B cell (primary cell): Measurements from ENCODE around the gene ENAM. TPM values are rescaled to one million over a fixed set of nuclear protein-coding genes. Genes with fewer than 3 reads are reported as not detected.

Experiments
- ATAC-seq: fragments of 200-7000 bp; cut with Tn5 transposase; one replicate; pipeline ENCODE4 v1.10.0; 2021; ENCODE audit warnings: low read depth, mild to moderate bottlenecking, moderate number of reproducible peaks, moderate library complexity
- CTCF ChIA-PET: fragments of 350-600 bp; sonication (Branson Sonifier 250); formaldehyde crosslinking; loops from one replicate; lab custom pipeline; 2021; ENCODE audit warnings: antibody characterized with exemption, inconsistent platforms; lab: Charles Lee
- POLR2A ChIA-PET: fragments of 350-600 bp; sonication (Branson Sonifier 250); formaldehyde crosslinking; loops from one replicate; lab custom pipeline; 2021; ENCODE audit warnings: antibody characterized with exemption; lab: Charles Lee
- DNase-seq: peaks from one replicate; pipeline ENCODE4 v3.0.0; 2013
- H2AFZ ChIP-seq: 2 replicates; pipeline ENCODE4 v1.6.1; 2012; ENCODE audit warnings: mild to moderate bottlenecking, low read depth, low read length; ENCODE audit not compliant: insufficient read depth, poor library complexity, severe bottlenecking
- H3K27ac ChIP-seq, 2 donors: 1 replicate in 1 of 2; 2 replicates in 1 of 2; pipeline ENCODE4 v1.5.1; 2012 to 2013; ENCODE audit warnings: low read length in 2 of 2, mild to moderate bottlenecking in 2 of 2, moderate library complexity in 1 of 2
- H3K27me3 ChIP-seq, 4 experiments: fragments of 200-600 bp in 1 of 4; sonication (generic) in 1 of 4; replicated peaks in 1 of 4; 1 replicate in 2 of 4; 2 replicates in 2 of 4; pipeline versions ENCODE4 v1.6.1 to v1.7.0; 2013 to 2016; ENCODE audit warnings: low read length in 3 of 4, mild to moderate bottlenecking in 2 of 4, mixed read lengths in 1 of 4, moderate library complexity in 1 of 4; ENCODE audit not compliant: insufficient read depth in 4 of 4, control insufficient read depth in 3 of 4; ENCODE audit errors: control extremely low read depth in 1 of 4
- H3K36me3 ChIP-seq, 2 experiments: replicated peaks in 1 of 2; 1 replicate in 1 of 2; 2 replicates in 1 of 2; pipeline versions ENCODE4 v1.6.1 to v1.7.1; 2013; ENCODE audit warnings: low read length in 1 of 2; ENCODE audit not compliant: insufficient read depth in 2 of 2, control insufficient read depth in 1 of 2; ENCODE audit errors: control extremely low read depth in 1 of 2, extremely low read depth in 1 of 2
- H3K4me1 ChIP-seq, 2 donors: fragments of 200-600 bp in 1 of 2; sonication (generic) in 1 of 2; 1 replicate in 1 of 2; 2 replicates in 1 of 2; pipeline versions ENCODE4 v1.5.1 to v1.6.1; 2013 to 2017; ENCODE audit warnings: low read length in 2 of 2; ENCODE audit not compliant: control insufficient read depth in 2 of 2, insufficient read depth in 2 of 2
- H3K4me2 ChIP-seq: replicated peaks from 2 replicates; pipeline ENCODE3; 2012; ENCODE audit warnings: mild to moderate bottlenecking, low read depth, low read length; ENCODE audit not compliant: poor library complexity, severe bottlenecking
- H3K4me3 ChIP-seq, 5 experiments: fragments of 200-600 bp in 1 of 5; sonication (generic) in 1 of 5; 1 replicate in 3 of 5; 2 replicates in 2 of 5; pipeline versions ENCODE4 v1.5.1 to v1.7.0; 2011 to 2016; ENCODE audit warnings: low read length in 4 of 5, mild to moderate bottlenecking in 4 of 5, low read depth in 2 of 5, control low read depth in 1 of 5, moderate library complexity in 1 of 5; ENCODE audit not compliant: insufficient read depth in 1 of 5; ENCODE audit errors: control extremely low read depth in 1 of 5, extremely low read depth in 1 of 5
- H3K79me2 ChIP-seq: fragments of 200-600 bp; sonication (generic); one replicate; pipeline ENCODE4 v1.6.0; 2016; ENCODE audit warnings: low read length; ENCODE audit not compliant: control insufficient read depth, insufficient read depth
- H3K9ac ChIP-seq: fragments of 200-600 bp; sonication (generic); 2 replicates; pipeline ENCODE4 v1.6.1; 2017; ENCODE audit warnings: mild to moderate bottlenecking, low read length, moderate library complexity
- H3K9me3 ChIP-seq, 3 donors: one replicate each; pipeline versions ENCODE4 v1.6.1 to v1.7.1; 2013; ENCODE audit warnings: low read length in 2 of 3; ENCODE audit not compliant: control insufficient read depth in 2 of 3, insufficient read depth in 1 of 3; ENCODE audit errors: control extremely low read depth in 1 of 3
- H4K20me1 ChIP-seq: 2 replicates; pipeline ENCODE4 v1.6.0; 2012; ENCODE audit warnings: mild to moderate bottlenecking, low read length; ENCODE audit not compliant: insufficient read depth, control insufficient read depth, poor library complexity, severe bottlenecking
- H3K27ac Mint-ChIP-seq: one replicate; pipeline ENCODE4 v1.8.0; 2021; ENCODE audit warnings: mixed read lengths
- H3K27me3 Mint-ChIP-seq: one replicate; pipeline ENCODE4 v1.8.0; 2021; ENCODE audit warnings: mixed read lengths
- H3K4me1 Mint-ChIP-seq: one replicate; pipeline ENCODE4 v1.8.0; 2021; ENCODE audit warnings: mixed read lengths
- H3K4me3 Mint-ChIP-seq: one replicate; pipeline ENCODE4 v1.8.0; 2021; ENCODE audit warnings: mixed read lengths
- H3K9me3 Mint-ChIP-seq: one replicate; pipeline ENCODE4 v1.8.0; 2022; ENCODE audit warnings: mixed read lengths; ENCODE audit not compliant: insufficient read depth
- CTCF ChIP-seq: fragments of 200-600 bp; IDR thresholded peaks from one replicate; pipeline ENCODE4 v1.8.0; 2022; ENCODE audit warnings: antibody characterized with exemption, mild to moderate bottlenecking
- EZH2 ChIP-seq: IDR thresholded peaks from 2 replicates; pipeline ENCODE4 v1.6.1; 2012; ENCODE audit warnings: borderline replicate concordance, low read depth, mild to moderate bottlenecking, moderate library complexity, low read length; ENCODE audit not compliant: insufficient read depth, poor library complexity, severe bottlenecking
- WGBS: methylation state at CpG from one replicate; pipeline ENCODE4 v1.1.5; 2013; ENCODE audit warnings: missing lambda C conversion rate; ENCODE audit not compliant: insufficient coverage; 5-methylcytosine and 5-hydroxymethylcytosine counted together
- intact Hi-C: fragments of 100-400 bp; cut with micrococcal nuclease; formaldehyde crosslinking; loops from one replicate; pipeline ENCODE4 v1.10.0; 2022
- polyA plus RNA-seq: library from polyadenylated mRNA; depleted of rRNA; stranded (reverse); fragments of >200 nt; gene quantifications from 2 replicates; pipeline ENCODE4 v1.2.3, GENCODE V29; 2012
- total RNA-seq, 2 donors: library from RNA; stranded (reverse); fragments of 120-200 nt in 1 of 2; gene quantifications; 1 replicate in 1 of 2; 2 replicates in 1 of 2; pipeline versions ENCODE4 v1.2.3 to v1.2.4, GENCODE V29; 2013 to 2022

The ENAM gene
- total and polyA plus RNA-seq, 2 donors (not counting 1 experiment from before 2014, with no cell fraction given), result not detected

GRCh38 chr4:70603856-70604255 lies 24.7 kb upstream of the ENAM start:
- Histone ChIP-seq H3K4me3 (no peak overlapping the region), H3K9ac (no peak overlapping the region), H3K79me2 (no peaks in the 10 kb centered on the region), H4K20me1 (no peaks in the 10 kb centered on the region), H3K4me1 (peaks cover 0 to 3% of the 10 kb centered on the region in 2 donors), H2AFZ (no peak overlapping the region), H3K27me3 (no peaks in the 10 kb centered on the region), H3K4me2 (no peak overlapping the region), H3K27ac (no peak overlapping the region), H3K36me3 (no peaks in the 10 kb centered on the region), H3K9me3 (no peaks in the 10 kb centered on the region)
- H3K27ac Mint-ChIP-seq, result no peak overlapping the region
- POLR2A ChIA-PET, result no interaction called here
- H3K4me1 Mint-ChIP-seq, result no peaks in the 10 kb centered on the region
- no peak overlapping the region for H3K4me3 Mint-ChIP-seq
- peaks cover 7% of the 10 kb centered on the region for H3K27me3 Mint-ChIP-seq
- H3K9me3 Mint-ChIP-seq, result no peaks in the 10 kb centered on the region
- WGBS, result 57% methylated on average over 1 of the region's 3 CpGs
- no peak for DNase-seq
- ATAC-seq, result no peak
- intact Hi-C loops, result loop anchor here (5.0 kb wide), 2 partner anchors 403 to 1863 kb away; no protein-coding TSS in a partner anchor
- CTCF ChIA-PET, result no interaction called here
- TF ChIP-seq CTCF, result no peak
- TF ChIP-seq EZH2, result no peak

GRCh38 chr4:70606459-70606858 lies 22.1 kb upstream of the ENAM start:
- TF ChIP-seq CTCF (no peak), EZH2 (no peak)
- peaks cover 0 to 3% of the 10 kb centered on the region in 2 donors for H3K4me1 ChIP-seq
- DNase-seq (no peak), ATAC-seq (no peak)
- H2AFZ ChIP-seq, result no peak overlapping the region
- WGBS, result 87% methylated on average over 7 of the region's 8 CpGs
- H3K9ac ChIP-seq, result no peak overlapping the region
- H3K36me3 ChIP-seq, result no peaks in the 10 kb centered on the region
- no peaks in the 10 kb centered on the region for H3K79me2 ChIP-seq
- intact Hi-C loops, result no loop called here
- Mint-ChIP-seq H3K4me3 (no peak overlapping the region), H3K27ac (no peak overlapping the region), H3K4me1 (no peaks in the 10 kb centered on the region), H3K9me3 (no peaks in the 10 kb centered on the region), H3K27me3 (peaks cover 7% of the 10 kb centered on the region)
- no peaks in the 10 kb centered on the region for H4K20me1 ChIP-seq
- H3K4me2 ChIP-seq, result no peak overlapping the region
- ChIA-PET POLR2A (interaction anchor here (0.6 kb wide), 2 partner anchors 73 to 238 kb away, joined by 3 to 5 read pairs; no protein-coding TSS in a partner anchor), CTCF (interaction anchor here (0.6 to 1.1 kb wide), 3 partner anchors 21 to 1698 kb away, joined by 3 to 4 read pairs (median 3); no protein-coding TSS in a partner anchor)
- H3K4me3 ChIP-seq, result no peak overlapping the region
- no peaks in the 10 kb centered on the region for H3K9me3 ChIP-seq
- no peaks in the 10 kb centered on the region for H3K27me3 ChIP-seq
- no peak overlapping the region for H3K27ac ChIP-seq
